Endothelial cell of umbilical vein (primary cell): ENCODE data around the gene CACNG5. TPM values are rescaled to one million over a fixed set of nuclear protein-coding genes. Genes with fewer than 3 reads are reported as not detected.
A peak's percentile ranks its signal among the peaks of the same experiment; 100 is the strongest.

ENCODE experiments used
- BruUV-seq: library from RNA; stranded (reverse); fragments of 400-500 nt; replicated peaks from 2 replicates; lab custom pipeline; 2021; lab: Mats Ljungman, UMichigan
- CTCF ChIA-PET: fragments of 300-600, 350-600 bp; sonication (Branson Sonifier 250); formaldehyde crosslinking; loops from one replicate; lab custom pipeline; 2021; ENCODE audit warnings: antibody characterized with exemption, inconsistent platforms; lab: Charles Lee
- POLR2A ChIA-PET: fragments of 300-600, 350-600 bp; sonication (Branson Sonifier 250); formaldehyde crosslinking; loops from one replicate; lab custom pipeline; 2021; ENCODE audit warnings: antibody characterized with exemption, inconsistent platforms; lab: Charles Lee
- DNase-seq: peaks from one replicate; pipeline ENCODE4 v3.0.0-alpha.2; 2011; ENCODE audit warnings: low read depth, low spot score
- FAIRE-seq: peaks from 2 replicates; lab custom pipeline; 2011; peaks lifted over from hg19 to GRCh38; lab: Jason Lieb, UNC
- H2AFZ ChIP-seq: 2 replicates; pipeline ENCODE4 v1.6.0; 2012; ENCODE audit warnings: low read depth, low read length, control low read depth, inconsistent platforms
- H3K27ac ChIP-seq: 2 replicates; pipeline ENCODE4 v1.5.1; 2011; ENCODE audit warnings: low read depth, mild to moderate bottlenecking, control low read depth, low read length, moderate library complexity; ENCODE audit not compliant: insufficient read depth
- H3K27me3 ChIP-seq, 2 experiments: 2 replicates each; pipeline versions ENCODE4 v1.6.0 to v1.6.1; 2011; ENCODE audit warnings: low read length in 2 of 2, mixed read lengths in 1 of 2; ENCODE audit not compliant: control insufficient read depth in 2 of 2, insufficient read depth in 2 of 2
- H3K36me3 ChIP-seq, 2 experiments: 2 replicates in 1 of 2; 3 replicates in 1 of 2; pipeline ENCODE4 v1.5.1; 2011; ENCODE audit warnings: low read length in 2 of 2, mild to moderate bottlenecking in 1 of 2, moderate library complexity in 1 of 2; ENCODE audit not compliant: control insufficient read depth in 2 of 2, insufficient read depth in 2 of 2; ENCODE audit errors: extremely low read depth in 1 of 2
- H3K4me1 ChIP-seq: 3 replicates; pipeline ENCODE4 v1.5.1; 2011; ENCODE audit warnings: mild to moderate bottlenecking, low read length; ENCODE audit not compliant: control insufficient read depth, insufficient read depth; ENCODE audit errors: extremely low read depth
- H3K4me2 ChIP-seq: 2 replicates; pipeline ENCODE4 v1.6.1; 2011; ENCODE audit warnings: low read length, control low read depth, mixed read lengths; ENCODE audit not compliant: insufficient read depth
- H3K4me3 ChIP-seq, 3 experiments: fragments of 200-600 bp in 1 of 3; sonication (generic), shearing (Covaris generic) in 1 of 3; replicated peaks in 1 of 3; 2 replicates each; pipeline ENCODE4 v1.5.1; 2011 to 2016; ENCODE audit warnings: control low read depth in 3 of 3, low read length in 3 of 3, mild to moderate bottlenecking in 2 of 3, inconsistent platforms in 1 of 3, low read depth in 1 of 3, moderate library complexity in 1 of 3; ENCODE audit not compliant: insufficient read depth in 1 of 3
- H3K79me2 ChIP-seq: 2 replicates; pipeline ENCODE4 v1.6.0; 2012; ENCODE audit warnings: low read length, inconsistent platforms; ENCODE audit not compliant: control insufficient read depth, insufficient read depth
- H3K9ac ChIP-seq: replicated peaks from 2 replicates; pipeline ENCODE3; 2011; ENCODE audit warnings: low read length, control low read depth; ENCODE audit not compliant: insufficient read depth; ENCODE audit errors: extremely low read depth
- H3K9me1 ChIP-seq: replicated peaks from 3 replicates; pipeline ENCODE4 v1.6.0; 2011; ENCODE audit warnings: mild to moderate bottlenecking, low read length; ENCODE audit not compliant: control insufficient read depth, insufficient read depth; ENCODE audit errors: extremely low read depth
- H3K9me3 ChIP-seq: replicated peaks from 2 replicates; pipeline ENCODE4 v1.5.1; 2012; ENCODE audit warnings: low read length, inconsistent platforms; ENCODE audit not compliant: control insufficient read depth, insufficient read depth
- H4K20me1 ChIP-seq: replicated peaks from 2 replicates; pipeline ENCODE3; 2011; ENCODE audit warnings: mild to moderate bottlenecking, low read length; ENCODE audit not compliant: control insufficient read depth, insufficient read depth; ENCODE audit errors: extremely low read depth
- MYC ChIP-seq: IDR thresholded peaks from one replicate; pipeline ENCODE4 v1.6.1; 2011; ENCODE audit warnings: mild to moderate bottlenecking, low read depth, low read length
- dilution Hi-C: fragments of 300-500 bp; cut with MboI; formaldehyde crosslinking; loops from one replicate; pipeline ENCODE4 v1.15.0; 2019; ENCODE audit warnings: low sequenced_read_pairs; ENCODE audit not compliant: extremely low pct_ligation_motif_present
- intact Hi-C: fragments of 100-400 bp; cut with micrococcal nuclease; formaldehyde crosslinking; loops from one replicate; pipeline ENCODE4 v1.10.0; 2022
- polyA plus RNA-seq, 4 experiments: library from polyadenylated mRNA; depleted of rRNA in 3 of 4; stranded (reverse) in 3 of 4; unstranded in 1 of 4; fragments of >200 nt; gene quantifications; 2 replicates each; pipeline versions ENCODE4 v1.2.1 to v1.2.3, GENCODE V29; 2011 to 2012; ENCODE audit warnings: missing spikeins in 1 of 4
- total RNA-seq: library from RNA; stranded (reverse); gene quantifications from 2 replicates; pipeline ENCODE4 v1.2.3, GENCODE V29; 2021
- TF ChIP-seq, protein P1 (sequence below), 2 donors: IDR thresholded peaks; 1 replicate in 1 of 2; 2 replicates in 1 of 2; pipeline ENCODE4 v1.5.1; 2011; ENCODE audit warnings: low read length in 2 of 2, mild to moderate bottlenecking in 2 of 2, moderate library complexity in 2 of 2, control low read depth in 1 of 2, inconsistent platforms in 1 of 2, low read depth in 1 of 2; ENCODE audit not compliant: insufficient read depth in 1 of 2; ENCODE audit errors: extremely low read depth in 1 of 2

Gene CACNG5
- total and polyA plus RNA-seq, 2 donors (not counting 3 experiments of a cell fraction or from before 2014, with no cell fraction given): not detected

- no peak for FAIRE-seq
- CTCF ChIA-PET: interaction anchor here (0.6 to 1.2 kb wide), 4 partner anchors 8 to 70 kb away, joined by 3 to 5 read pairs (median 3); no protein-coding TSS in a partner anchor
- H3K79me2 ChIP-seq: no peaks in the 10 kb centered on the region
Observed at GRCh38 chr17:66855204-66855603, 20.3 kb downstream of the CACNG5 start.

More at GRCh38 chr17:66855204-66855603, 20.3 kb downstream of the CACNG5 start:
- H3K4me1 ChIP-seq: no peaks in the 10 kb centered on the region
- H3K36me3 ChIP-seq: no peaks in the 10 kb centered on the region
- H3K9me1 ChIP-seq: no peaks in the 10 kb centered on the region
- POLR2A ChIA-PET: no interaction called here
- BruUV-seq: no TSS peak
- no peak overlapping the region for H3K4me3 ChIP-seq
- H3K27ac ChIP-seq: no peak overlapping the region
- dilution Hi-C loops (no loop called here), intact Hi-C loops (loop anchor here (1.0 kb wide), 1 partner anchor 51 kb away; no protein-coding TSS in a partner anchor)
- TF ChIP-seq, protein P1, sequence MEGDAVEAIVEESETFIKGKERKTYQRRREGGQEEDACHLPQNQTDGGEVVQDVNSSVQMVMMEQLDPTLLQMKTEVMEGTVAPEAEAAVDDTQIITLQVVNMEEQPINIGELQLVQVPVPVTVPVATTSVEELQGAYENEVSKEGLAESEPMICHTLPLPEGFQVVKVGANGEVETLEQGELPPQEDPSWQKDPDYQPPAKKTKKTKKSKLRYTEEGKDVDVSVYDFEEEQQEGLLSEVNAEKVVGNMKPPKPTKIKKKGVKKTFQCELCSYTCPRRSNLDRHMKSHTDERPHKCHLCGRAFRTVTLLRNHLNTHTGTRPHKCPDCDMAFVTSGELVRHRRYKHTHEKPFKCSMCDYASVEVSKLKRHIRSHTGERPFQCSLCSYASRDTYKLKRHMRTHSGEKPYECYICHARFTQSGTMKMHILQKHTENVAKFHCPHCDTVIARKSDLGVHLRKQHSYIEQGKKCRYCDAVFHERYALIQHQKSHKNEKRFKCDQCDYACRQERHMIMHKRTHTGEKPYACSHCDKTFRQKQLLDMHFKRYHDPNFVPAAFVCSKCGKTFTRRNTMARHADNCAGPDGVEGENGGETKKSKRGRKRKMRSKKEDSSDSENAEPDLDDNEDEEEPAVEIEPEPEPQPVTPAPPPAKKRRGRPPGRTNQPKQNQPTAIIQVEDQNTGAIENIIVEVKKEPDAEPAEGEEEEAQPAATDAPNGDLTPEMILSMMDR (IDR thresholded peaks at IDR 0.05; ENCODE audit: extremely low read depth in 1 of 2, insufficient read depth in 1 of 2, low read depth in 1 of 2, low read length in 2 of 2): peak; percentile 26 to 31
- no peak for TF ChIP-seq MYC
- no peak overlapping the region for H3K4me2 ChIP-seq
- H2AFZ ChIP-seq: no peak overlapping the region
- no peaks in the 10 kb centered on the region for H4K20me1 ChIP-seq
- DNase-seq: no peak
- no peak overlapping the region for H3K9ac ChIP-seq
- H3K27me3 ChIP-seq: peaks cover 0 to 10% of the 10 kb centered on the region in 2 experiments
- no peaks in the 10 kb centered on the region for H3K9me3 ChIP-seq
